HEK293 (cell line): ENCODE results near the gene SH3RF1.

ENCODE experiments used
- CTCF ChIA-PET: fragments of 350-600 bp; formaldehyde crosslinking; extraction: SDS; loops from one replicate; lab custom pipeline; 2021; ENCODE audit warnings: antibody characterized with exemption; lab: Yijun Ruan, JAX
- POLR2A ChIA-PET: fragments of 300-600 bp; formaldehyde crosslinking; extraction: SDS; loops from one replicate; lab custom pipeline; 2020; ENCODE audit warnings: antibody characterized with exemption, inconsistent platforms; lab: Yijun Ruan, JAX
- H3K27ac ChIP-seq: fragments of 200-500 bp; sonication (Bioruptor generic); 2 replicates; pipeline ENCODE4 v1.5.1; 2014; ENCODE audit warnings: low read depth, low read length, control low read depth, inconsistent platforms; ENCODE audit errors: extremely low read depth
- H3K36me3 ChIP-seq, 2 experiments: fragments of 200-500 bp in 1 of 2; sonication (Bioruptor generic) in 1 of 2; 1 replicate in 1 of 2; 2 replicates in 1 of 2; pipeline ENCODE4 v1.5.1; 2014 to 2017; ENCODE audit warnings: inconsistent platforms in 2 of 2, low read length in 2 of 2; ENCODE audit not compliant: control insufficient read depth in 2 of 2, insufficient read depth in 1 of 2
- H3K4me1 ChIP-seq: fragments of 200-500 bp; sonication (Bioruptor generic); 2 replicates; pipeline ENCODE4 v1.5.1; 2014; ENCODE audit warnings: mild to moderate bottlenecking, low read length, inconsistent platforms; ENCODE audit not compliant: control insufficient read depth, insufficient read depth
- H3K4me3 ChIP-seq: 2 replicates; pipeline ENCODE4 v1.5.1; 2011; ENCODE audit warnings: low read depth, mild to moderate bottlenecking, control low read depth, low read length, moderate library complexity
- H3K9me3 ChIP-seq: fragments of 200-500 bp; sonication (Bioruptor generic); 2 replicates; pipeline ENCODE4 v1.5.1; 2014; ENCODE audit warnings: low read depth, low read length, inconsistent platforms; ENCODE audit not compliant: control insufficient read depth, insufficient read depth
- KLF9 ChIP-seq: fragments of 450-650 bp; formaldehyde crosslinking; IDR thresholded peaks from 2 replicates; pipeline ENCODE4 v1.5.1; 2016; ENCODE audit warnings: missing biosample characterization, missing genetic modification characterization, low read depth
- SCRT2 ChIP-seq: fragments of 450-650 bp; formaldehyde crosslinking; IDR thresholded peaks from 2 replicates; pipeline ENCODE4 v1.5.1; 2016; ENCODE audit warnings: missing biosample characterization, missing genetic modification characterization
- ZFP69B ChIP-seq: fragments of 450-650 bp; formaldehyde crosslinking; IDR thresholded peaks from 2 replicates; pipeline ENCODE4 v1.5.1; 2016; ENCODE audit warnings: missing biosample characterization, missing genetic modification characterization
- ZNF112 ChIP-seq: fragments of 450-650 bp; formaldehyde crosslinking; IDR thresholded peaks from 2 replicates; pipeline ENCODE4 v1.5.0; 2017; ENCODE audit warnings: missing biosample characterization, missing genetic modification characterization
- ZNF350 ChIP-seq: fragments of 450-650 bp; formaldehyde crosslinking; IDR thresholded peaks from 2 replicates; pipeline ENCODE4 v1.5.0; 2017; ENCODE audit warnings: missing biosample characterization, mild to moderate bottlenecking, missing genetic modification characterization
- ZNF514 ChIP-seq: fragments of 450-650 bp; formaldehyde crosslinking; IDR thresholded peaks from 2 replicates; pipeline ENCODE4 v1.5.1; 2016; ENCODE audit warnings: missing biosample characterization, missing genetic modification characterization
- ZNF521 ChIP-seq: fragments of 450-650 bp; formaldehyde crosslinking; IDR thresholded peaks from 2 replicates; pipeline ENCODE4 v1.5.1; 2017; ENCODE audit warnings: missing biosample characterization, mild to moderate bottlenecking, missing genetic modification characterization
- ZNF610 ChIP-seq: fragments of 450-650 bp; formaldehyde crosslinking; IDR thresholded peaks from 2 replicates; pipeline ENCODE4 v1.5.1; 2016; ENCODE audit warnings: missing biosample characterization, missing genetic modification characterization, borderline replicate concordance
- ZNF658 ChIP-seq: fragments of 450-650 bp; formaldehyde crosslinking; IDR thresholded peaks from 2 replicates; pipeline ENCODE4; 2016; ENCODE audit warnings: missing biosample characterization, missing genetic modification characterization
- ZNF660 ChIP-seq: fragments of 450-650 bp; IDR thresholded peaks from 2 replicates; pipeline ENCODE4 v1.5.1; 2018; ENCODE audit warnings: missing biosample characterization, mild to moderate bottlenecking, missing genetic modification characterization
- ZNF670 ChIP-seq: fragments of 450-650 bp; formaldehyde crosslinking; IDR thresholded peaks from 2 replicates; pipeline ENCODE4 v1.5.1; 2016; ENCODE audit warnings: missing biosample characterization, missing genetic modification characterization, low read depth
- ZSCAN30 ChIP-seq: fragments of 450-650 bp; IDR thresholded peaks from 2 replicates; pipeline ENCODE4 v1.5.1; 2018; ENCODE audit warnings: missing biosample characterization, mild to moderate bottlenecking, missing genetic modification characterization, moderate library complexity
- TF ChIP-seq, protein P1 (sequence below): fragments of 450-650 bp; formaldehyde crosslinking; IDR thresholded peaks from 2 replicates; pipeline ENCODE4 v1.5.1; 2017; ENCODE audit warnings: missing biosample characterization, missing genetic modification characterization
- TF ChIP-seq, protein P2 (sequence below): fragments of 450-650 bp; formaldehyde crosslinking; IDR thresholded peaks from 2 replicates; pipeline ENCODE4 v1.5.1; 2016; ENCODE audit warnings: missing biosample characterization, missing genetic modification characterization, borderline replicate concordance
- TF ChIP-seq, protein P3 (sequence below): fragments of 450-650 bp; formaldehyde crosslinking; IDR thresholded peaks from 2 replicates; pipeline ENCODE4 v1.5.1; 2016; ENCODE audit warnings: missing biosample characterization, missing genetic modification characterization
- TF ChIP-seq, protein P4 (sequence below): fragments of 450-650 bp; formaldehyde crosslinking; optimal IDR thresholded peaks from 2 replicates; pipeline ENCODE3; 2016; ENCODE audit warnings: missing biosample characterization, mild to moderate bottlenecking, missing genetic modification characterization
- TF ChIP-seq, protein P5 (sequence below): fragments of 450-650 bp; formaldehyde crosslinking; IDR thresholded peaks from 2 replicates; pipeline ENCODE4 v1.5.1; 2016; ENCODE audit warnings: missing biosample characterization, missing genetic modification characterization
- TF ChIP-seq, protein P6 (sequence below): fragments of 450-650 bp; formaldehyde crosslinking; IDR thresholded peaks from 2 replicates; pipeline ENCODE4 v1.5.1; 2016; ENCODE audit warnings: missing biosample characterization, missing genetic modification characterization

The SH3RF1 gene

DNA sequence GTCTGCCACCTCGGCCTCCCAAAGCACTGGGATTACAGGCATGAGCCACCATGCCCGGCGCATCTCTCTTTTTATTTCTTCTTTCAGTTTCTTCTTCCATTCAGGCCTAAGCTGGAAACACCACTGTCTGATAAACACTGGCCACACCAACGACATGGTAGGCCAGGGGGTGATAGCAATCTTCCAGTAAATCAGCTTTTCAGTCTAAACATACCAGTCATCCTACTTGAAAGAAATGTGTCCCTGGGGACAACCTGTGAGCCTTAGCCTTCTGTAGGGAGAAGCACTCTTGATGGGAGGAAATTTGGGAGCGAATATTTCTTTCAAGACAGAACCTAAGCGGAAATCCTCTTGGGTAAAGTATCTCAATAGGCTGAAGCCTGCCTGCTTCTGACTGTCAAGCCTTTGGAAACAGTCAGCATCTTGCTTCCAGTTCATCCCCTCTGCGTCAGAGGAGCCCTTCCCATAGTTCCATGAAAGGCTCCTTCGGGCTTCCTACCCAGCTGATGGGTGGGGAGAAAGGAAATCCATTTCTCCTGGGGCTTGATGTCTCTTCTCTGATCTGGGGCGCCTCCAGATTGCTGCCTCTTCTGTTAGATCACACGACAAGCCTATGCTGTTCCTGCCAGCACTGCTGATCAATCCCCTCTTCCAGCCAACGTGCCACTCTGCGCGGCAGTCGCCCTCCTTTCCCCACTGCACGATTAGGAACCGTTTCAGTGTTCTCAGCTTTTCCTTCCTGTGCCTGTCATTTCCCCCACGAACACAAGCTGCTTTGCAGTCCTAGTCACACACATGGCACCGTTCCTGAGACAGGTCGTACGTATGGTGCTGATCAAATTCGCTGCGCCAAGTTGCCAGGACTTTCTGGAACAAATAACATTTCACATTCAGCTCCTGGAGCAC is 211.2 kb downstream of the SH3RF1 start:
- Histone ChIP-seq H3K4me3 (no peak overlapping the region), H3K27ac (no peak overlapping the region), H3K36me3 (no peaks in the 10 kb centered on the region), H3K9me3 (no peaks in the 10 kb centered on the region), H3K4me1 (no peaks in the 10 kb centered on the region; the same call in 1 of the 2 replicates)
- ChIA-PET POLR2A (interaction anchor here (0.6 kb wide), 1 partner anchor 49 kb away, joined by 4 read pairs; the partner anchor contains the start of gene CBR4), CTCF (interaction anchor here (0.7 kb wide), 1 partner anchor 332 kb away, joined by 3 read pairs; no protein-coding TSS in a partner anchor)
- TF ChIP-seq KLF9 (tag by site-specific recombination) (no peak), ZNF658 (tag by site-specific recombination) (no peak), ZNF514 (tag by site-specific recombination) (no peak)
- TF ChIP-seq, protein P1, sequence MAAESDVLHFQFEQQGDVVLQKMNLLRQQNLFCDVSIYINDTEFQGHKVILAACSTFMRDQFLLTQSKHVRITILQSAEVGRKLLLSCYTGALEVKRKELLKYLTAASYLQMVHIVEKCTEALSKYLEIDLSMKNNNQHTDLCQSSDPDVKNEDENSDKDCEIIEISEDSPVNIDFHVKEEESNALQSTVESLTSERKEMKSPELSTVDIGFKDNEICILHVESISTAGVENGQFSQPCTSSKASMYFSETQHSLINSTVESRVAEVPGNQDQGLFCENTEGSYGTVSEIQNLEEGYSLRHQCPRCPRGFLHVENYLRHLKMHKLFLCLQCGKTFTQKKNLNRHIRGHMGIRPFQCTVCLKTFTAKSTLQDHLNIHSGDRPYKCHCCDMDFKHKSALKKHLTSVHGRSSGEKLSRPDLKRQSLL (tag by site-specific recombination) = no peak
- TF ChIP-seq, protein P2, sequence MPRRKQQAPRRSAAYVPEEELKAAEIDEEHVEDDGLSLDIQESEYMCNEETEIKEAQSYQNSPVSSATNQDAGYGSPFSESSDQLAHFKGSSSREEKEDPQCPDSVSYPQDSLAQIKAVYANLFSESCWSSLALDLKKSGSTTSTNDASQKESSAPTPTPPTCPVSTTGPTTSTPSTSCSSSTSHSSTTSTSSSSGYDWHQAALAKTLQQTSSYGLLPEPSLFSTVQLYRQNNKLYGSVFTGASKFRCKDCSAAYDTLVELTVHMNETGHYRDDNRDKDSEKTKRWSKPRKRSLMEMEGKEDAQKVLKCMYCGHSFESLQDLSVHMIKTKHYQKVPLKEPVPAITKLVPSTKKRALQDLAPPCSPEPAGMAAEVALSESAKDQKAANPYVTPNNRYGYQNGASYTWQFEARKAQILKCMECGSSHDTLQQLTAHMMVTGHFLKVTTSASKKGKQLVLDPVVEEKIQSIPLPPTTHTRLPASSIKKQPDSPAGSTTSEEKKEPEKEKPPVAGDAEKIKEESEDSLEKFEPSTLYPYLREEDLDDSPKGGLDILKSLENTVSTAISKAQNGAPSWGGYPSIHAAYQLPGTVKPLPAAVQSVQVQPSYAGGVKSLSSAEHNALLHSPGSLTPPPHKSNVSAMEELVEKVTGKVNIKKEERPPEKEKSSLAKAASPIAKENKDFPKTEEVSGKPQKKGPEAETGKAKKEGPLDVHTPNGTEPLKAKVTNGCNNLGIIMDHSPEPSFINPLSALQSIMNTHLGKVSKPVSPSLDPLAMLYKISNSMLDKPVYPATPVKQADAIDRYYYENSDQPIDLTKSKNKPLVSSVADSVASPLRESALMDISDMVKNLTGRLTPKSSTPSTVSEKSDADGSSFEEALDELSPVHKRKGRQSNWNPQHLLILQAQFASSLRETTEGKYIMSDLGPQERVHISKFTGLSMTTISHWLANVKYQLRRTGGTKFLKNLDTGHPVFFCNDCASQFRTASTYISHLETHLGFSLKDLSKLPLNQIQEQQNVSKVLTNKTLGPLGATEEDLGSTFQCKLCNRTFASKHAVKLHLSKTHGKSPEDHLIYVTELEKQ (tag by site-specific recombination) = no peak
- TF ChIP-seq, protein P3, sequence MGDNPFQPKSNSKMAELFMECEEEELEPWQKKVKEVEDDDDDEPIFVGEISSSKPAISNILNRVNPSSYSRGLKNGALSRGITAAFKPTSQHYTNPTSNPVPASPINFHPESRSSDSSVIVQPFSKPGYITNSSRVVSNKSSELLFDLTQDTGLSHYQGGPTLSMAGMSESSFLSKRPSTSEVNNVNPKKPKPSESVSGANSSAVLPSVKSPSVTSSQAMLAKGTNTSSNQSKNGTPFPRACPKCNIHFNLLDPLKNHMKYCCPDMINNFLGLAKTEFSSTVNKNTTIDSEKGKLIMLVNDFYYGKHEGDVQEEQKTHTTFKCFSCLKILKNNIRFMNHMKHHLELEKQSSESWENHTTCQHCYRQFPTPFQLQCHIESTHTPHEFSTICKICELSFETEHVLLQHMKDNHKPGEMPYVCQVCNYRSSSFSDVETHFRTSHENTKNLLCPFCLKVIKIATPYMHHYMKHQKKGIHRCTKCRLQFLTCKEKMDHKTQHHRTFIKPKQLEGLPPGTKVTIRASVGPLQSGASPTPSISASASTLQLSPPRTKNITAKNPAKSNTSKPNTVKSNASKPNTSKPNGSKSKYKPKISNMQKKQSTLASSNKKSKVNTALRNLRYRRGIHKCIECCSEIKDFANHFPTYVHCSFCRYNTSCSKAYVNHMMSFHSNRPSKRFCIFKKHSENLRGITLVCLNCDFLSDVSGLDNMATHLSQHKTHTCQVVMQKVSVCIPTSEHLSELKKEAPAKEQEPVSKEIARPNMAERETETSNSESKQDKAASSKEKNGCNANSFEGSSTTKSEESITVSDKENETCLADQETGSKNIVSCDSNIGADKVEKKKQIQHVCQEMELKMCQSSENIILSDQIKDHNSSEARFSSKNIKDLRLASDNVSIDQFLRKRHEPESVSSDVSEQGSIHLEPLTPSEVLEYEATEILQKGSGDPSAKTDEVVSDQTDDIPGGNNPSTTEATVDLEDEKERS (tag by site-specific recombination) = no peak

DNA sequence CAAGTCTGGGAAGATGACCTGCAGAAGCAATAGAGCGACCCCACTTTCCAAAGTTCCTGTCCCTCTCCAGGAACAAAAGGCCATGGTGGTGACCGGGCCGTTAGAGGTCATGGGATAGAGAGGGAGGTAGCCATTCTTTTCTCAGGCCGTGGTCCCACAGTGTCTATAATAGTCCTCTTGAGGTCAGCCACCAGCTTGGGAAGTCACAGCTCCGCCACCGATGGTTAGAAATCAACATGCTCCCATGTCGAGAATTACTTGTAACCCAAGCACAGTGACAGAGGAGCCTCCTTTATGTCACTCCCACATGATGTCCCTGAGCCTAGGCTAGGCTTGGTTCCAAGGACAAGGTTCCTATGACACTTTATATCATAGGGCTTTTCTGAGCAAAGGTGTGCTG is 212.4 kb downstream of the SH3RF1 start:
- no peak for TF ChIP-seq ZNF670 (tag by site-specific recombination)
- TF ChIP-seq ZFP69B (tag by site-specific recombination) = no peak
- no peak for TF ChIP-seq ZNF350 (tag by site-specific recombination)
- TF ChIP-seq, protein P4, sequence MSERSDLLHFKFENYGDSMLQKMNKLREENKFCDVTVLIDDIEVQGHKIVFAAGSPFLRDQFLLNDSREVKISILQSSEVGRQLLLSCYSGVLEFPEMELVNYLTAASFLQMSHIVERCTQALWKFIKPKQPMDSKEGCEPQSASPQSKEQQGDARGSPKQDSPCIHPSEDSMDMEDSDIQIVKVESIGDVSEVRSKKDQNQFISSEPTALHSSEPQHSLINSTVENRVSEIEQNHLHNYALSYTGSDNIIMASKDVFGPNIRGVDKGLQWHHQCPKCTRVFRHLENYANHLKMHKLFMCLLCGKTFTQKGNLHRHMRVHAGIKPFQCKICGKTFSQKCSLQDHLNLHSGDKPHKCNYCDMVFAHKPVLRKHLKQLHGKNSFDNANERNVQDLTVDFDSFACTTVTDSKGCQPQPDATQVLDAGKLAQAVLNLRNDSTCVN (tag by site-specific recombination) = no peak
- TF ChIP-seq ZNF112 (tag by site-specific recombination) = no peak
- no peak for TF ChIP-seq ZNF660
- no peak for TF ChIP-seq SCRT2 (tag by site-specific recombination)
- TF ChIP-seq ZNF521 (tag by site-specific recombination) = no peak
- TF ChIP-seq, protein P5, sequence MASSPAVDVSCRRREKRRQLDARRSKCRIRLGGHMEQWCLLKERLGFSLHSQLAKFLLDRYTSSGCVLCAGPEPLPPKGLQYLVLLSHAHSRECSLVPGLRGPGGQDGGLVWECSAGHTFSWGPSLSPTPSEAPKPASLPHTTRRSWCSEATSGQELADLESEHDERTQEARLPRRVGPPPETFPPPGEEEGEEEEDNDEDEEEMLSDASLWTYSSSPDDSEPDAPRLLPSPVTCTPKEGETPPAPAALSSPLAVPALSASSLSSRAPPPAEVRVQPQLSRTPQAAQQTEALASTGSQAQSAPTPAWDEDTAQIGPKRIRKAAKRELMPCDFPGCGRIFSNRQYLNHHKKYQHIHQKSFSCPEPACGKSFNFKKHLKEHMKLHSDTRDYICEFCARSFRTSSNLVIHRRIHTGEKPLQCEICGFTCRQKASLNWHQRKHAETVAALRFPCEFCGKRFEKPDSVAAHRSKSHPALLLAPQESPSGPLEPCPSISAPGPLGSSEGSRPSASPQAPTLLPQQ (tag by site-specific recombination) = no peak
- no peak for TF ChIP-seq ZNF610 (tag by site-specific recombination)
- TF ChIP-seq, protein P6, sequence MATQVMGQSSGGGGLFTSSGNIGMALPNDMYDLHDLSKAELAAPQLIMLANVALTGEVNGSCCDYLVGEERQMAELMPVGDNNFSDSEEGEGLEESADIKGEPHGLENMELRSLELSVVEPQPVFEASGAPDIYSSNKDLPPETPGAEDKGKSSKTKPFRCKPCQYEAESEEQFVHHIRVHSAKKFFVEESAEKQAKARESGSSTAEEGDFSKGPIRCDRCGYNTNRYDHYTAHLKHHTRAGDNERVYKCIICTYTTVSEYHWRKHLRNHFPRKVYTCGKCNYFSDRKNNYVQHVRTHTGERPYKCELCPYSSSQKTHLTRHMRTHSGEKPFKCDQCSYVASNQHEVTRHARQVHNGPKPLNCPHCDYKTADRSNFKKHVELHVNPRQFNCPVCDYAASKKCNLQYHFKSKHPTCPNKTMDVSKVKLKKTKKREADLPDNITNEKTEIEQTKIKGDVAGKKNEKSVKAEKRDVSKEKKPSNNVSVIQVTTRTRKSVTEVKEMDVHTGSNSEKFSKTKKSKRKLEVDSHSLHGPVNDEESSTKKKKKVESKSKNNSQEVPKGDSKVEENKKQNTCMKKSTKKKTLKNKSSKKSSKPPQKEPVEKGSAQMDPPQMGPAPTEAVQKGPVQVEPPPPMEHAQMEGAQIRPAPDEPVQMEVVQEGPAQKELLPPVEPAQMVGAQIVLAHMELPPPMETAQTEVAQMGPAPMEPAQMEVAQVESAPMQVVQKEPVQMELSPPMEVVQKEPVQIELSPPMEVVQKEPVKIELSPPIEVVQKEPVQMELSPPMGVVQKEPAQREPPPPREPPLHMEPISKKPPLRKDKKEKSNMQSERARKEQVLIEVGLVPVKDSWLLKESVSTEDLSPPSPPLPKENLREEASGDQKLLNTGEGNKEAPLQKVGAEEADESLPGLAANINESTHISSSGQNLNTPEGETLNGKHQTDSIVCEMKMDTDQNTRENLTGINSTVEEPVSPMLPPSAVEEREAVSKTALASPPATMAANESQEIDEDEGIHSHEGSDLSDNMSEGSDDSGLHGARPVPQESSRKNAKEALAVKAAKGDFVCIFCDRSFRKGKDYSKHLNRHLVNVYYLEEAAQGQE (tag by site-specific recombination) = no peak
- TF ChIP-seq ZSCAN30 (tag by site-specific recombination) = no peak
- H3K4me3 ChIP-seq = no peak overlapping the region
- no peak overlapping the region for H3K27ac ChIP-seq
- POLR2A ChIA-PET = no interaction called here
- H3K9me3 ChIP-seq = no peaks in the 10 kb centered on the region
- H3K4me1 ChIP-seq = no peaks in the 10 kb centered on the region; the same call in 1 of the 2 replicates
- no peaks in the 10 kb centered on the region for H3K36me3 ChIP-seq
- CTCF ChIA-PET = no interaction called here
